HepG2 (cell line): ENCODE measurements around the gene TP63. TPM values are rescaled to one million over a fixed set of nuclear protein-coding genes. Genes with fewer than 3 reads are reported as not detected.

Source experiments
- ATAC-seq: fragments of 200-7000 bp; cut with Tn5 transposase; 3 replicates; pipeline ENCODE4 v1.9.1; 2020; ENCODE audit warnings: mild to moderate bottlenecking, moderate library complexity
- BruUV-seq: library from RNA; stranded (reverse); fragments of 400-500 nt; replicated peaks from 2 replicates; lab custom pipeline; 2021; lab: Mats Ljungman, UMichigan
- CTCF ChIA-PET: fragments of 300-600 bp; formaldehyde crosslinking; extraction: SDS; loops from one replicate; lab custom pipeline; 2021; ENCODE audit warnings: low total read pairs, inconsistent platforms, low intra/inter-chr PET ratio; lab: Yijun Ruan, JAX
- POLR2A ChIA-PET: fragments of 350-600 bp; sonication (Branson Sonifier 250); formaldehyde crosslinking; loops from one replicate; lab custom pipeline; 2020; ENCODE audit warnings: antibody characterized with exemption, inconsistent platforms; lab: Yijun Ruan, JAX
- DNase-seq: peaks from one replicate; pipeline ENCODE4 v3.0.0-alpha.2; 2015; ENCODE audit warnings: low spot score
- FAIRE-seq: peaks from 3 replicates; lab custom pipeline; 2011; peaks lifted over from hg19 to GRCh38; lab: Jason Lieb, UNC
- H2AFZ ChIP-seq: one replicate; pipeline ENCODE4 v1.6.1; 2011; ENCODE audit warnings: low read length, inconsistent platforms
- H3K27ac ChIP-seq: fragments of 300-600 bp; 3 replicates; pipeline ENCODE4 v1.8.0; 2011; ENCODE audit warnings: mixed run types, mild to moderate bottlenecking, mixed read lengths, low read length, inconsistent platforms; ENCODE audit not compliant: insufficient read depth; ENCODE audit errors: extremely low read length
- H3K27me3 ChIP-seq, 2 experiments: fragments of 200-600 bp in 1 of 2; 2 replicates in 1 of 2; 3 replicates in 1 of 2; pipeline versions ENCODE4 v1.6.0 to v1.8.0; 2011; ENCODE audit warnings: low read length in 2 of 2, mild to moderate bottlenecking in 2 of 2, moderate library complexity in 2 of 2, inconsistent platforms in 1 of 2; ENCODE audit not compliant: insufficient read depth in 2 of 2, control insufficient read depth in 1 of 2
- H3K36me3 ChIP-seq, 2 experiments: fragments of 200-600 bp in 1 of 2; replicated peaks in 1 of 2; 2 replicates in 1 of 2; 3 replicates in 1 of 2; pipeline versions ENCODE4 v1.5.1 to v1.8.0; 2011; ENCODE audit warnings: low read length in 2 of 2, inconsistent platforms in 1 of 2; ENCODE audit not compliant: insufficient read depth in 2 of 2, control insufficient read depth in 1 of 2
- H3K4me1 ChIP-seq: 2 replicates; pipeline ENCODE4 v1.5.1; 2012; ENCODE audit warnings: low read length, inconsistent platforms; ENCODE audit not compliant: insufficient read depth
- H3K4me2 ChIP-seq: 2 replicates; pipeline ENCODE4 v1.6.0; 2011; ENCODE audit warnings: low read depth, low read length, inconsistent platforms
- H3K4me3 ChIP-seq, 3 experiments: fragments of 200-600 bp in 1 of 3; sonication (generic), shearing (Covaris generic) in 1 of 3; replicated peaks in 1 of 3; 2 replicates each; pipeline ENCODE4 v1.5.1; 2011 to 2016; ENCODE audit warnings: low read length in 3 of 3, inconsistent platforms in 2 of 3, low read depth in 2 of 3, mild to moderate bottlenecking in 2 of 3, control low read depth in 1 of 3, mixed read lengths in 1 of 3; ENCODE audit not compliant: insufficient read depth in 1 of 3
- H3K79me2 ChIP-seq: one replicate; pipeline ENCODE4 v1.6.1; 2011; ENCODE audit warnings: low read length, inconsistent platforms; ENCODE audit not compliant: insufficient read depth
- H3K9ac ChIP-seq: 2 replicates; pipeline ENCODE4 v1.6.0; 2011; ENCODE audit warnings: mild to moderate bottlenecking, low read depth, low read length, inconsistent platforms; ENCODE audit not compliant: insufficient read depth
- H3K9me3 ChIP-seq: 2 replicates; pipeline ENCODE4 v1.5.1; 2012; ENCODE audit warnings: mild to moderate bottlenecking, low read length
- H4K20me1 ChIP-seq: 2 replicates; pipeline ENCODE4 v1.6.0; 2011; ENCODE audit warnings: inconsistent platforms, mild to moderate bottlenecking, low read length, moderate library complexity; ENCODE audit not compliant: insufficient read depth
- NFATC3 ChIP-seq: sonication (generic); formaldehyde crosslinking; IDR thresholded peaks from 2 replicates; pipeline ENCODE4 v1.5.1; 2020; ENCODE audit warnings: mild to moderate bottlenecking, missing genetic modification reagents
- PHF20 ChIP-seq: sonication (generic); formaldehyde crosslinking; IDR thresholded peaks from 2 replicates; pipeline ENCODE4 v1.5.0; 2020; ENCODE audit warnings: mild to moderate bottlenecking, missing genetic modification reagents
- PRMT3 ChIP-seq: sonication (generic); formaldehyde crosslinking; IDR thresholded peaks from 2 replicates; pipeline ENCODE4 v1.8.1; 2022; ENCODE audit warnings: low read depth, mild to moderate bottlenecking, moderate library complexity, missing genetic modification reagents, borderline replicate concordance
- PRPF4 ChIP-seq: fragments of 200-400 bp; formaldehyde crosslinking; IDR thresholded peaks from 2 replicates; pipeline ENCODE4 v1.6.1; 2016; ENCODE audit warnings: low read length, low read depth; ENCODE audit not compliant: poor library complexity, severe bottlenecking
- TAF15 ChIP-seq: fragments of 200-400 bp; formaldehyde crosslinking; IDR thresholded peaks from one replicate; pipeline ENCODE4 v1.6.1; 2018; ENCODE audit warnings: mild to moderate bottlenecking, low read depth, low read length; ENCODE audit not compliant: poor library complexity, severe bottlenecking
- ZNF343 ChIP-seq: sonication (generic); formaldehyde crosslinking; IDR thresholded peaks from 2 replicates; pipeline ENCODE4 v1.4.0; 2020; ENCODE audit warnings: mild to moderate bottlenecking, missing genetic modification reagents
- ZNF614 ChIP-seq: IDR thresholded peaks from 2 replicates; pipeline ENCODE4 v1.6.1; 2018; ENCODE audit warnings: missing biosample characterization, missing genetic modification reagents, inconsistent platforms, borderline replicate concordance
- ZNF652 ChIP-seq: IDR thresholded peaks from 2 replicates; pipeline ENCODE4 v1.6.1; 2016; ENCODE audit warnings: low read depth, borderline replicate concordance
- ZNF7 ChIP-seq: IDR thresholded peaks from 2 replicates; pipeline ENCODE4 v1.6.1; 2016; ENCODE audit warnings: missing biosample characterization, missing genetic modification reagents
- WGBS: methylation state at CpG from one replicate; pipeline ENCODE4 v1.1.6; 2017; ENCODE audit warnings: low lambda C conversion rate; 5-methylcytosine and 5-hydroxymethylcytosine counted together
- in situ Hi-C: cut with HindIII; loops from 2 replicates; pipeline ENCODE4 v1.10.0; 2017; ENCODE audit warnings: low pct_unique_long_range_greater_than_20kb; ENCODE audit not compliant: extremely low pct_ligation_motif_present
- intact Hi-C: fragments of 100-400 bp; cut with micrococcal nuclease; formaldehyde crosslinking; loops from one replicate; pipeline ENCODE4 v1.10.0; 2022; ENCODE audit not compliant: unreplicated experiment
- polyA plus RNA-seq, 8 experiments: library from polyadenylated mRNA; depleted of rRNA in 3 of 8; stranded (reverse) in 7 of 8; unstranded in 1 of 8; fragments of >200 nt; fragmentation: Illumina TruSeq in 4 of 8; extraction: Trizol in 4 of 8; gene quantifications; 2 replicates each; pipeline versions ENCODE4 v1.2.1 to v1.2.3, GENCODE V29; 2011 to 2016; ENCODE audit warnings: low read depth in 4 of 8, missing spikeins in 1 of 8, mixed read lengths in 1 of 8; ENCODE audit not compliant: insufficient read depth in 1 of 8
- total RNA-seq, 5 experiments: library from RNA; depleted of rRNA; stranded (reverse); fragments of >200 nt; fragmentation: Illumina TruSeq; extraction: Trizol; gene quantifications; 2 replicates each; pipeline ENCODE4 v1.2.3, GENCODE V29; 2016; ENCODE audit warnings: low read depth in 1 of 5
- TF ChIP-seq, protein P1 (sequence below): IDR thresholded peaks from 2 replicates; pipeline ENCODE4 v1.6.1; 2012; ENCODE audit warnings: low read depth, low read length, improper control_type of control experiment
- TF ChIP-seq, protein P2 (sequence below): sonication (generic); formaldehyde crosslinking; IDR thresholded peaks from 2 replicates; pipeline ENCODE4 v1.4.0; 2020; ENCODE audit warnings: missing genetic modification reagents
- TF ChIP-seq, protein P3 (sequence below): sonication (generic); formaldehyde crosslinking; IDR thresholded peaks from 2 replicates; pipeline ENCODE4 v1.4.0; 2020; ENCODE audit warnings: missing genetic modification reagents, mild to moderate bottlenecking, borderline replicate concordance
- TF ChIP-seq, protein P4 (sequence below): sonication (generic); formaldehyde crosslinking; IDR thresholded peaks from 2 replicates; pipeline ENCODE4 v1.8.0; 2022; ENCODE audit warnings: mild to moderate bottlenecking, missing genetic modification reagents, borderline replicate concordance
- TF ChIP-seq, protein P5 (sequence below): sonication (generic); formaldehyde crosslinking; IDR thresholded peaks from 2 replicates; pipeline ENCODE4 v1.8.0; 2023; ENCODE audit warnings: mild to moderate bottlenecking, missing genetic modification reagents

Gene TP63
- total and polyA plus RNA-seq, 2 of the 13 experiments (the other 11 are each of a cell fraction or from before 2014, with no cell fraction given): not detected

DNA sequence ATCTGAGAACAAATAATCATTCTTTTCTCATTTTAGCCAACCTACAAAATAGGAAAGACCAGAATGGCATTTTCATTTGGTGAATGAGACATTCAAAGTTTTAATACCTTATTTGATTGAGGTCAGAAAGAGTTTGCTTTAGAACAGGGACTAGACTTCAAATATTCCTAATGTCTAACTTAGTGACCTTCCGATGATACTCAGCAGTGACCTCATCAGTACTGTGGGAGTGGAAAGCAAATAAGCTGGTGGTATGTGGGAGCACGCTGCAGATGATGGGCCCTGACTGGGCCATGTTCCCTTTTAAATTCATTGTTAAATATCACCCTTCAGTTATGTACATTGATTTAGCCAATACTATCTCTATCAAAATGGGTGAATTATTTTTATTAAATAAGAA, 266.2 kb downstream of the TP63 start:
- H3K27ac ChIP-seq: no peak overlapping the region
- no peak overlapping the region for H3K4me3 ChIP-seq
- H3K9ac ChIP-seq: no peak overlapping the region
- no peaks in the 10 kb centered on the region for H3K36me3 ChIP-seq
- POLR2A ChIA-PET: no interaction called here
- no TSS peak for BruUV-seq
- intact Hi-C loops: no loop called here
- H3K4me2 ChIP-seq: no peak overlapping the region
- no peaks in the 10 kb centered on the region for H3K4me1 ChIP-seq
- WGBS: 36% methylated on average over 2 of the region's 2 CpGs
- H3K9me3 ChIP-seq: no peaks in the 10 kb centered on the region
- no peaks in the 10 kb centered on the region for H3K27me3 ChIP-seq
- DNase-seq (no peak), ATAC-seq (no peak), FAIRE-seq (no peak)
- CTCF ChIA-PET: no interaction called here
- no peak overlapping the region for H2AFZ ChIP-seq
- H4K20me1 ChIP-seq: no peaks in the 10 kb centered on the region
- no peaks in the 10 kb centered on the region for H3K79me2 ChIP-seq
- in situ Hi-C loops: no loop called here
- TF ChIP-seq, protein P1, sequence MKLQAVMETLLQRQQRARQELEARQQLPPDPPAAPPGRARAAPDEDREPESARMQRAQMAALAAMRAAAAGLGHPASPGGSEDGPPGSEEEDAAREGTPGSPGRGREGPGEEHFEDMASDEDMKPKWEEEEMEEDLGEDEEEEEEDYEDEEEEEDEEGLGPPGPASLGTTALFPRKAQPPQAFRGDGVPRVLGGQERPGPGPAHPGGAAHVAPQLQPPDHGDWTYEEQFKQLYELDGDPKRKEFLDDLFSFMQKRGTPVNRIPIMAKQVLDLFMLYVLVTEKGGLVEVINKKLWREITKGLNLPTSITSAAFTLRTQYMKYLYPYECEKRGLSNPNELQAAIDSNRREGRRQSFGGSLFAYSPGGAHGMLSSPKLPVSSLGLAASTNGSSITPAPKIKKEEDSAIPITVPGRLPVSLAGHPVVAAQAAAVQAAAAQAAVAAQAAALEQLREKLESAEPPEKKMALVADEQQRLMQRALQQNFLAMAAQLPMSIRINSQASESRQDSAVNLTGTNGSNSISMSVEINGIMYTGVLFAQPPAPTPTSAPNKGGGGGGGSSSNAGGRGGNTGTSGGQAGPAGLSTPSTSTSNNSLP: no peak
- TF ChIP-seq PRMT3 (CRISPR knock-in tag): no peak
- TF ChIP-seq PRPF4: no peak
- no peak for TF ChIP-seq ZNF652 (CRISPR knock-in tag)
- no peak for TF ChIP-seq TAF15
- TF ChIP-seq, protein P2, sequence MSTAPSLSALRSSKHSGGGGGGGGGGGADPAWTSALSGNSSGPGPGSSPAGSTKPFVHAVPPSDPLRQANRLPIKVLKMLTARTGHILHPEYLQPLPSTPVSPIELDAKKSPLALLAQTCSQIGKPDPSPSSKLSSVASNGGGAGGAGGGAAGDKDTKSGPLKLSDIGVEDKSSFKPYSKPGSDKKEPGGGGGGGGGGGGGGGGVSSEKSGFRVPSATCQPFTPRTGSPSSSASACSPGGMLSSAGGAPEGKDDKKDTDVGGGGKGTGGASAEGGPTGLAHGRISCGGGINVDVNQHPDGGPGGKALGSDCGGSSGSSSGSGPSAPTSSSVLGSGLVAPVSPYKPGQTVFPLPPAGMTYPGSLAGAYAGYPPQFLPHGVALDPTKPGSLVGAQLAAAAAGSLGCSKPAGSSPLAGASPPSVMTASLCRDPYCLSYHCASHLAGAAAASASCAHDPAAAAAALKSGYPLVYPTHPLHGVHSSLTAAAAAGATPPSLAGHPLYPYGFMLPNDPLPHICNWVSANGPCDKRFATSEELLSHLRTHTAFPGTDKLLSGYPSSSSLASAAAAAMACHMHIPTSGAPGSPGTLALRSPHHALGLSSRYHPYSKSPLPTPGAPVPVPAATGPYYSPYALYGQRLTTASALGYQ (CRISPR knock-in tag): no peak
- TF ChIP-seq ZNF614 (CRISPR knock-in tag): no peak
- no peak for TF ChIP-seq ZNF7 (CRISPR knock-in tag)
- TF ChIP-seq NFATC3 (CRISPR knock-in tag): no peak
- TF ChIP-seq, protein P3, sequence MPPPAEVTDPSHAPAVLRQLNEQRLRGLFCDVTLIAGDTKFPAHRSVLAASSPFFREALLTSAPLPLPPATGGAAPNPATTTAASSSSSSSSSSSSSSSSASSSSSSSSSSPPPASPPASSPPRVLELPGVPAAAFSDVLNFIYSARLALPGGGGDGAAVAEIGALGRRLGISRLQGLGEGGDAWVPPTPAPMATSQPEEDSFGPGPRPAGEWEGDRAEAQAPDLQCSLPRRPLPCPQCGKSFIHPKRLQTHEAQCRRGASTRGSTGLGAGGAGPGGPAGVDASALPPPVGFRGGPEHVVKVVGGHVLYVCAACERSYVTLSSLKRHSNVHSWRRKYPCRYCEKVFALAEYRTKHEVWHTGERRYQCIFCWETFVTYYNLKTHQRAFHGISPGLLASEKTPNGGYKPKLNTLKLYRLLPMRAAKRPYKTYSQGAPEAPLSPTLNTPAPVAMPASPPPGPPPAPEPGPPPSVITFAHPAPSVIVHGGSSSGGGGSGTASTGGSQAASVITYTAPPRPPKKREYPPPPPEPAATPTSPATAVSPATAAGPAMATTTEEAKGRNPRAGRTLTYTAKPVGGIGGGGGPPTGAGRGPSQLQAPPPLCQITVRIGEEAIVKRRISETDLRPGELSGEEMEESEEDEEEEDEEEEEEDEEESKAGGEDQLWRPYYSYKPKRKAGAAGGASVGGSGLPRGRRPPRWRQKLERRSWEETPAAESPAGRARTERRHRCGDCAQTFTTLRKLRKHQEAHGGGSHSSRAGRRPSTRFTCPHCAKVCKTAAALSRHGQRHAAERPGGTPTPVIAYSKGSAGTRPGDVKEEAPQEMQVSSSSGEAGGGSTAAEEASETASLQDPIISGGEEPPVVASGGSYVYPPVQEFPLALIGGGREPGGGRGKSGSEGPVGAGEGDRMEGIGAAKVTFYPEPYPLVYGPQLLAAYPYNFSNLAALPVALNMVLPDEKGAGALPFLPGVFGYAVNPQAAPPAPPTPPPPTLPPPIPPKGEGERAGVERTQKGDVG (CRISPR knock-in tag): no peak
- no peak for TF ChIP-seq PHF20 (CRISPR knock-in tag)
- no peak for TF ChIP-seq ZNF343 (CRISPR knock-in tag)
- TF ChIP-seq, protein P4, sequence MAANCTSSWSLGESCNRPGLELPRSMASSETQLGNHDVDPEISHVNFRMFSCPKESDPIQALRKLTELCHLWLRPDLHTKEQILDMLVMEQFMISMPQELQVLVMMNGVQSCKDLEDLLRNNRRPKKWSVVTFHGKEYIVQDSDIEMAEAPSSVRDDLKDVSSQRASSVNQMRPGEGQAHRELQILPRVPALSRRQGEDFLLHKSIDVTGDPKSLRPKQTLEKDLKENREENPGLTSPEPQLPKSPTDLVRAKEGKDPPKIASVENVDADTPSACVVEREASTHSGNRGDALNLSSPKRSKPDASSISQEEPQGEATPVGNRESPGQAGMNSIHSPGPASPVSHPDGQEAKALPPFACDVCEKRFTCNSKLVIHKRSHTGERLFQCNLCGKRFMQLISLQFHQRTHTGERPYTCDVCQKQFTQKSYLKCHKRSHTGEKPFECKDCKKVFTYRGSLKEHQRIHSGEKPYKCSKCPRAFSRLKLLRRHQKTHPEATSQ (CRISPR knock-in tag): no peak
- TF ChIP-seq, protein P5, sequence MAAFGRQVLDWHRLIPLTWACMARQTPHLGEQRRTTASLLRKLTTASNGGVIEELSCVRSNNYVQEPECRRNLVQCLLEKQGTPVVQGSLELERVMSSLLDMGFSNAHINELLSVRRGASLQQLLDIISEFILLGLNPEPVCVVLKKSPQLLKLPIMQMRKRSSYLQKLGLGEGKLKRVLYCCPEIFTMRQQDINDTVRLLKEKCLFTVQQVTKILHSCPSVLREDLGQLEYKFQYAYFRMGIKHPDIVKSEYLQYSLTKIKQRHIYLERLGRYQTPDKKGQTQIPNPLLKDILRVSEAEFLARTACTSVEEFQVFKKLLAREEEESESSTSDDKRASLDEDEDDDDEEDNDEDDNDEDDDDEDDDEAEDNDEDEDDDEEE (CRISPR knock-in tag): no peak
